Vagina (tissue), 2 donors: ENCODE measurements around the gene EEIG1. TPM values are rescaled to one million over a fixed set of nuclear protein-coding genes. Genes with fewer than 3 reads are reported as not detected.
A peak's percentile ranks its signal among the peaks of the same experiment; 100 is the strongest.

ENCODE experiments used
- DNase-seq, 2 donors: peaks; one replicate each; pipeline ENCODE4 v3.0.0-alpha.2; 2017; ENCODE audit errors: extremely low spot score in 2 of 2
- H3K27ac ChIP-seq: fragments of 200-600 bp; sonication (generic); one replicate; pipeline ENCODE4 v1.5.1; 2019
- H3K27me3 ChIP-seq: fragments of 200-600 bp; sonication (generic); one replicate; pipeline ENCODE4 v1.5.1; 2019
- H3K36me3 ChIP-seq, 2 donors: fragments of 200-600 bp; sonication (generic); one replicate each; pipeline ENCODE4 v1.5.1; 2017 to 2019
- H3K4me1 ChIP-seq: fragments of 200-600 bp; sonication (generic); one replicate; pipeline ENCODE4 v1.5.1; 2019
- H3K4me3 ChIP-seq, 2 donors: fragments of 200-600 bp; sonication (generic); 1 replicate in 1 of 2; 2 replicates in 1 of 2; pipeline ENCODE4 v1.5.1; 2016 to 2019
- H3K9me3 ChIP-seq: fragments of 200-600 bp; sonication (generic); one replicate; pipeline ENCODE4 v1.5.1; 2019
- CTCF ChIP-seq, 3 experiments: fragments of 450-650 bp in 2 of 3; fragments of 200-600 bp in 1 of 3; sonication (generic) in 1 of 3; IDR thresholded peaks; one replicate each; pipeline ENCODE4 v1.5.1; 2017 to 2019; ENCODE audit warnings: antibody characterized with exemption in 3 of 3, mild to moderate bottlenecking in 2 of 3, moderate library complexity in 2 of 3
- POLR2A ChIP-seq, 2 donors: fragments of 450-650 bp; IDR thresholded peaks; one replicate each; pipeline ENCODE4 v1.6.1; 2017; ENCODE audit warnings: antibody characterized with exemption in 2 of 2, mild to moderate bottlenecking in 2 of 2, moderate library complexity in 2 of 2
- POLR2AphosphoS5 ChIP-seq, 2 donors: sonication (generic); formaldehyde crosslinking; IDR thresholded peaks; one replicate each; pipeline ENCODE4 v1.9.0; 2017; ENCODE audit warnings: antibody characterized with exemption in 2 of 2, mild to moderate bottlenecking in 2 of 2, low read depth in 1 of 2; ENCODE audit not compliant: insufficient read depth in 1 of 2
- intact Hi-C: fragments of 100-400 bp; cut with DNase I; formaldehyde crosslinking; loops from one replicate; pipeline ENCODE4 v1.15.1; 2023
- total RNA-seq: library from RNA; depleted of rRNA; stranded (reverse); fragments of >200 nt; gene quantifications from one replicate; pipeline ENCODE4 v1.2.3, GENCODE V29; 2016

EEIG1 gene
- total RNA-seq, 1 donor from 2014 or later = 30.9 TPM

DNA sequence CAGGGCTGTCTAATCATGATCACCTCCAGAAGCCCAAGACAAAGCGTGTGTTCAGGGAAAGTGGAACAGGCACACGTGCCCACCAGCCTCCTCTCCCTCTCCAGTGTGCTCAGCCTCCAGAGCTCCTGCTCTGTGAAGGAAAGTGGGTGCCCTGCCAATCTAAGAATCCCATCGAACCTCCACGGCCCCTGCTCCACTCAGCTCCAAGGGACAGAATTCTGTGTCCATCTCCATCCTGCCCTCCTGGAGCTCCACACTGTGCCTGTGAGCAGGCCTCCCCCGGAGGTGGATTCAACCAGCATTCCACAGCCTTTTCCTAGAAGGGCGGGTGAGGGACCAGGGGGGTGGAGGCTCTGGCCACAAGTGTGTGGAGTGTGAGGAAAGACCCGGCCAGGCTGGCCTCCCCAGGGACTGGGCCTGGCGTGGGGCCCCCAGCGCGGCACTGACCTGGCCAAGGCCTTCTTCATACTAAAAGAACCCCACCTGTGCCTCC is 6.0 kb downstream of the EEIG1 start:
- Histone ChIP-seq H3K4me3 (peak overlapping the region; percentile 24 to 37), H3K27ac (peak overlapping the region; percentile 96), H3K27me3 (no peaks in the 10 kb centered on the region), H3K36me3 (no peaks in the 10 kb centered on the region), H3K9me3 (no peaks in the 10 kb centered on the region), H3K4me1 (peaks cover 100% of the 10 kb centered on the region)
- TF ChIP-seq POLR2AphosphoS5 (IDR thresholded peaks at IDR 0.05; ENCODE audit: insufficient read depth in 1 of 2, low read depth in 1 of 2) (peak in 1 of 2 donors; percentile 57), CTCF (IDR thresholded peaks at IDR 0.05) (no peak)
- peak in 1 of 2 donors; percentile 86 for DNase-seq
- intact Hi-C loops = no loop called here

GRCh38 chr9:127974001-127974768 is 6.6 kb downstream of the EEIG1 start:
- H3K27ac ChIP-seq = peak overlapping the region; percentile 96
- H3K4me1 ChIP-seq = peaks cover 100% of the 10 kb centered on the region
- no peaks in the 10 kb centered on the region for H3K36me3 ChIP-seq
- H3K9me3 ChIP-seq = no peaks in the 10 kb centered on the region
- H3K27me3 ChIP-seq = no peaks in the 10 kb centered on the region
- DNase-seq = peak in 1 of 2 donors; percentile 87
- TF ChIP-seq POLR2A (IDR thresholded peaks at IDR 0.05) = no peak
- no peak for TF ChIP-seq CTCF (IDR thresholded peaks at IDR 0.05)
- TF ChIP-seq POLR2AphosphoS5 (IDR thresholded peaks at IDR 0.05; ENCODE audit: insufficient read depth in 1 of 2, low read depth in 1 of 2) = no peak
- H3K4me3 ChIP-seq = peak overlapping the region; percentile 24 to 37
- intact Hi-C loops = no loop called here

DNA sequence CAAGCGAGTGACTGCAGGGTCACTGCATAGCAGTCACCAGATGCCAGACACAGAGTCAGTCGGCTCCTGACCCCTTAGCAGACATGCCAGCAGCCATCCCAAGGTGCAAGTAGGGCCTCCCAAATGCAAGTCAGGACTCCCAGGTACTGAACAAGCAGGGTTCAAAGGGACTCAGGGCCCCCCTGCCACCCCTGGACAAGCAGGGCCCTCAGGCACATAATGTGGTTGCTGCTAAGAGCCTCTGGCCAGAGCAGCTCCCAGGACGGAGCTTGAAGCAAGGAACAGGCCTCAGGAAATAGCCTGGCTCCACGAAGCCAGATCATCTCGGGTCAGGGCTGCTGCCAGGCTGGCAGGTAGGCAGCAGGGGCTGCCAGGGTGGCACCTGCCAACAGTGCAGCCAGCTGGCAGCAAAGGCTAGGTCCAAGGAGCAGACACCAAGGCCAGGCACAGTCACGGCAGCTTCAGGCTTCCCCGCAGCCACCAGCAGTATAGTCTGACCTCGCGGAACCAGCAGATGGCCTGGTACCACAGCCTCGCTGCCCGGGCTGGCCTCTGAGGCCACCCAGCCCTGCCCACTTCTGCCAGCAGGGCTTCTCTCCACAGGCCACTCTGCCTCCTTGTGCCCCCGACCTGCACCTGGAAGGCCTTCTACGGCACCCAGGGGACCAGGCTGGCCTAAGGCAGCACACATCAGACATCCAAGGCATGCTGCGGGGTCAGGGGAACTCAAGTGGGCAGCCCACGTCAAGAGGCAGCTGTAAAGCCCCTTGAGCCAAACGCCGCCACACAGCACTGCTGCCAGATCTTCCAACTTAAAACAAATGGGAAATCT is 7.4 kb downstream of the EEIG1 start:
- DNase-seq = peak in 1 of 2 donors; percentile 87
- Histone ChIP-seq H3K4me3 (peak overlapping the region; percentile 6 to 37), H3K27me3 (no peaks in the 10 kb centered on the region), H3K36me3 (no peaks in the 10 kb centered on the region), H3K9me3 (no peaks in the 10 kb centered on the region), H3K27ac (peak overlapping the region; percentile 96), H3K4me1 (peaks cover 100% of the 10 kb centered on the region)
- intact Hi-C loops = no loop called here
- TF ChIP-seq POLR2A (IDR thresholded peaks at IDR 0.05) (no peak), CTCF (IDR thresholded peaks at IDR 0.05) (no peak), POLR2AphosphoS5 (IDR thresholded peaks at IDR 0.05; ENCODE audit: insufficient read depth in 1 of 2, low read depth in 1 of 2) (peak in 1 of 2 donors; percentile 12)

DNA sequence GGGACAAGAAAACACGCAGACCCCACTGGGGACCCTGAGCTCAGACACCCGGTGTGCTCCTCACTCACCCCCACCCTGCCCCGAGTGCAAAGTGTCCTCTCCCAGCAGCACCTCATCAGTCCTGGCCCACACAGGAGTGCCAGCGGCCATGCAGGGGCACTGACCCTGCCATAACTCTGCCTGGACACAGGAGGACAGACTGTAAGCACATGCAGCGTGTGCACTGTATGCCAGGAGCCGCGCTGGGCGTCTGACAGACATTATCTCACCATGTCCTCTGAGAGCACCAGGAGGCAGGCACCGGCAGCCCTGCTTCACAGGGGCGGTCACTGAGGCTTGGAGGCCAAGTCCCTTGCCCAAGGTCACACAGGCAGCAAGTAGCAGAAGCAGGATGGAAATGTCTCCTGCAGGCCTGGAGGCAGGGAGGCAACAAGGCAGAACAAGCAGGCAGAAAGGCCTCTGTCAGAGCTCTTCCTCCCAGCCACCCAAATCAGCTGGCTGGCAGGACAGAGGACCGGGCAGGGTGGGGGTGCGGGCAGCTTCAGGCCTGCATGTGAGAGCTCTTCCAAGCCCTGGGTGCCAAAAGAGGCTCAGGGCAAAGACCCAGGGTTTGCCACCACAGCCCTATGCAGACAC is 8.4 kb downstream of the EEIG1 start:
- H3K27ac ChIP-seq = peak overlapping the region; percentile 96
- H3K4me1 ChIP-seq = peaks cover 100% of the 10 kb centered on the region
- DNase-seq = peak in 1 of 2 donors; percentile 84
- H3K36me3 ChIP-seq = no peaks in the 10 kb centered on the region
- H3K9me3 ChIP-seq = no peaks in the 10 kb centered on the region
- H3K27me3 ChIP-seq = no peaks in the 10 kb centered on the region
- TF ChIP-seq POLR2AphosphoS5 (IDR thresholded peaks at IDR 0.05; ENCODE audit: insufficient read depth in 1 of 2, low read depth in 1 of 2) (peak in 1 of 2 donors; percentile 31), POLR2A (IDR thresholded peaks at IDR 0.05) (no peak), CTCF (IDR thresholded peaks at IDR 0.05) (no peak)
- peak overlapping the region; percentile 14 to 37 for H3K4me3 ChIP-seq
- intact Hi-C loops = no loop called here
